C4-2B (cell line): ENCODE data around the gene RAB6B.

Source experiments
- ZFX ChIP-seq: fragments of 450-650 bp; IDR thresholded peaks from 2 replicates; pipeline ENCODE4 v1.6.1; 2017
- TF ChIP-seq, protein P1 (sequence below): fragments of 450-650 bp; conservative IDR thresholded peaks from 2 replicates; pipeline ENCODE4 v1.5.1; 2017; ENCODE audit warnings: mild to moderate bottlenecking

DNA sequence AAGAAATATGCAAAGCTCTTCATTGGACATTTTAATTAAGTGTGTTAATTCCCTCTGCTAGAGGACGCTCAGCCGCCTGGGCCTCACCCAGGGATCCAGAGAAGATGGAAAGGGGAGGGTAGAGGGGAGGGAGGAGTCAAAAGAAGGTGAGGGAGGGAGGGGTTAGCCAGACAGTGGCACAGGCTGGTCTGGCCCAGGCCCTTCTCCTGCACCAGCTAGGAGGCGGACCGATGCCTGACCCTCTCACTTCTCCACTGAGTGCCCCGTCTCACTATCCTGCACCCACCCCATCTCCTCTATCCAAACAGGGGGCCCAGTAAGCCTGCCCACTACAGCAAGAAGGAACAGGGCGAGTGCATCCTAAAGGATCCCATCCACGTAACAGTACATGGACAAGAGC lies 22.9 kb downstream of the RAB6B start:
- TF ChIP-seq, protein P1, sequence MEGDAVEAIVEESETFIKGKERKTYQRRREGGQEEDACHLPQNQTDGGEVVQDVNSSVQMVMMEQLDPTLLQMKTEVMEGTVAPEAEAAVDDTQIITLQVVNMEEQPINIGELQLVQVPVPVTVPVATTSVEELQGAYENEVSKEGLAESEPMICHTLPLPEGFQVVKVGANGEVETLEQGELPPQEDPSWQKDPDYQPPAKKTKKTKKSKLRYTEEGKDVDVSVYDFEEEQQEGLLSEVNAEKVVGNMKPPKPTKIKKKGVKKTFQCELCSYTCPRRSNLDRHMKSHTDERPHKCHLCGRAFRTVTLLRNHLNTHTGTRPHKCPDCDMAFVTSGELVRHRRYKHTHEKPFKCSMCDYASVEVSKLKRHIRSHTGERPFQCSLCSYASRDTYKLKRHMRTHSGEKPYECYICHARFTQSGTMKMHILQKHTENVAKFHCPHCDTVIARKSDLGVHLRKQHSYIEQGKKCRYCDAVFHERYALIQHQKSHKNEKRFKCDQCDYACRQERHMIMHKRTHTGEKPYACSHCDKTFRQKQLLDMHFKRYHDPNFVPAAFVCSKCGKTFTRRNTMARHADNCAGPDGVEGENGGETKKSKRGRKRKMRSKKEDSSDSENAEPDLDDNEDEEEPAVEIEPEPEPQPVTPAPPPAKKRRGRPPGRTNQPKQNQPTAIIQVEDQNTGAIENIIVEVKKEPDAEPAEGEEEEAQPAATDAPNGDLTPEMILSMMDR, result no peak
- no peak for TF ChIP-seq ZFX
